ENCODE data around the gene PCSK6.
A peak's percentile ranks its signal among the peaks of the same experiment; 100 is the strongest.

PCSK6 gene

DNA sequence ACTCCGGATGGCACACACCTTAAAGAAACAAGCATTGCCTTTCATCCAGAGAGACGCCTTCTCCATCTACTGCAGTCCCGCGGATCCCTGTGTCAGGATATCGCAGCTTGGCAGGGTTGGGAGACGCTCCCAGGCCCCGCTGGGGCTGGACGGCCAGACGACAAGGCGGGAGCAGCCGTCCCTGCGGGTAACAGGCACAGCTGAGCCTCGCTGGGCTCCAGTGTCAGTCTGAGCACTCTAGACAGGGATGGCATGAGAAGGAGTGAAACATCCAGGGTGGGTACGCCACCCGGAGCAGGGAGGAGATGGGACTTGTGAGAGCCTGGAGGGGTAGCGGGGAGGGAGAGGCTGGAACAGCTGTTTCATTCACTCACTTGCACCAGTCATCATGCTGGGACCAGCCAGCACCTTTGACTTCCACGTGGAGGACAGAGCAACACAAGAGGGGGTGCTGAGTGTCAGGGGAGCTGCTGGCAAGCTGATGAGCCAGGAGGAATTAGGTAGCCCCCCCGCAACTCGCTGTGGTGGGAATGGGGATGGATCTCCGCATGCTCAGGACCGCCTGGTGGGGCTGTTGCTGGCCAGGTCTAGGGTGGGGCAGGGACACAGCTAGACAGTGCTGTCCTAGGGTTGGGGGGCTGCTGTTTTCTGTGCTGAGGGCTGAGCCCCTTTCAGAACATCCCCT is 162.9 kb downstream of the PCSK6 start:
- DNase-seq (ENCODE audit: low read depth in 3 of 3) = no peak

DNA sequence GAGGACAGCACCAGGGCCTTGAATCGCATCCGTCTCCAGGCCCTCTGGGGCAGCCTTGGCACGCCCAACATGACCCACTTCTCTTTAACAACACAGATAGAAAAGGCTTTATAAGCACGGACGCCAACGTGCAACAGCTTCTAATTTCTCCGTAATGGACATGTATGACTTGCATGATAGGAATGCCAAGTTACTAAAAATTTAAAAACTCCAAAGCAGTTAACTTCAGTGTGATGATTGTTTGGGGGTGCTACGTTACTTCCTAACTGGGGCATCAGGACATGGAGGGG is 163.5 kb downstream of the PCSK6 start:
- no peak for DNase-seq (ENCODE audit: low read depth in 3 of 3)

GRCh38 chr15:101325263-101326025 is 164.1 kb downstream of the PCSK6 start:
- no peak for DNase-seq (ENCODE audit: low read depth in 3 of 3)

DNA sequence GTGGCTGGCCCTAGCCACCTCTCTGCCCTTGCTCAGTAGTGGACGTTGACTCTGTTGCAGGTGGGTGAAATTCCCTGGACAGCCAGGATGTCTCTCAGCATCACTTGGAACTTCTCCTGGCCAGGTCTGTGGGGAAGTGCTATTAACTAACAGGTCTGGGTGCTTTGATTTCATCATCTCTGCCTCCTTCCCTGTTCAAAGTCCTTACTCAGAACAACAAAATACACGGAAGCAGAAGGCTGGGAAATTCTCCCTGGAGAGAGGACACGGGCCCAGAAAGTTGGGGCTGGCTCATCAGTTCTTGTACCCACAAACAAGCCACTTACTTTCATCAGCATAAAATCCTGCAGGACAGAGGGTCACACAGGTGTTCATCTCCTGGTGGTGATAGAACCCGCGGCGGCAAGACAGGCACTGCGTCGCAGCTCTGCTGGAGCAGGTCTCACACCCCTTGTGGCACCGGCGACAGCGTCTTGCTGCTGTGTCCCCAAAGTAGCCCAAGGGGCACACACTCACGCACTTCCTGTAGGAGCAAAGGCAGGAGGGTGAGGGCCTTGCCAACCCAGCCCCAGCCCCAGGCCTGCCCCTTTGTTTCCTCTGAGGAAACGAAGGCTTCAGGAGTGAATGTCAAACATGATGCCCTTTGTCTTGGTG is 164.9 kb downstream of the PCSK6 start:
- no peak for DNase-seq (ENCODE audit: low read depth in 3 of 3)

- DNase-seq (ENCODE audit: low read depth in 3 of 3) = no peak
These were observed 165.5 kb downstream of the PCSK6 start for GRCh38 chr15:101323793-101324523.

DNA sequence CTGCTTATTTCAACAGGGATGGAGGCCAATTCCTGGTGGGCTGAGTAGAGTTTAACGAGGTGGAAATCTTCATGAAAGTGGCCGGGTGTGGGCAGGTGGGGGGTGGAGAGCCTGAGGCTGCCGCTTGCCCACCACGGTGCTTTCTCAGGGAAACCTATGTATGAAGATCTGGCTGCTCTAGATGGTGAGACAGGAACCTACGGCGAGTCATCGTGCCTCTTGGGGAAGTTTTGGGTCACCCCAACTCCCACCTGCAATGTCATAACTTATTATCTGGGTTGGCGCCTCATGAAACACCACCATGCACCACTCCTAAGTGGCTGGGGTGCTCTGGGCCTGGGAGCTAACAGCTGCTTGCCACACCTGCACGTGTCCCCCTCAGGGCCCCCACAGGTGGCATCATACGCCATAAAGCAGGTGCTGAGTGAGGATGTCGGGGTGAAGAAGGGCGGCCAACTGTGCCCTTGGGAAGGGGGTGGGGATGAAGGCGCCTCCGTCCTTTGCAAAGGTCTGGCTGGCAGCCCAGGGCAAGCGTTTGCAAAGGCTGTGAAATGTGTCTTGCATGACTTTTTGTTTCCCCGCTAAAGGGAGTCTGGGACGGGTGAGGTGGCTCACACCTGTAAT is 166.5 kb downstream of the PCSK6 start:
- no peak for DNase-seq (ENCODE audit: low read depth in 3 of 3)

DNA sequence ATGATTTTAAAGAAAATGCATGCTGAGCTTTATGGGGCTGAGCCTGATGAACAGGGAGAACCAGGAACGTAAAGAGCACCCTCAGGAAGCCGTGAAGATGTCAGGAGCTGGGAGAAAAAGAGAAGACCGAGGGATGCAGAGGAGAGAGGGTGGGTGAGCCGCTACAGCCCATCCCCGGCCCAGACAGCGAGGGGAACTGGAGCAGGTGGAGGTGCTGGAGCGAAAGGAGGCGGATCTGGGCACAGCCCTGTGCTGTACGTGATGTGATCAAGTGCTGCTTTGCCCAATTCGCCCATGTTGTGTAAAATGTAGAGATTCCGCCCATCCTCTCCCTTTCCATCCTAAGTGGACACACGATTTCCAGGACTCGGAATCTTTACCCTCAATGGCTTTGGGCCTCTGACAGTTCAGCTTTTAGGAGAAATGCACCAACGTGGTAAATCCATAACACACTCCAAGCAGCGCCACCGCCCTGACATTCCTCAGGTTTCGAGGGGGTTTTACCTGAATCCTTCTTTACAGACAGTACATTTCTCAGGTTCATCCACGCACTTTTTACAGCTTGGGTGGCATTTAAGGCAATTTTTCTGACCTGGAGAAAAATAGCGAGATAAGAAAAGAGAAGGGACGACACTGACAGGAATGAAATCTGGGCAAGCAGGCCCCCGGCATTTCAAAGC is 167.4 kb downstream of the PCSK6 start:
- no peak for DNase-seq (ENCODE audit: low read depth in 3 of 3)

DNA sequence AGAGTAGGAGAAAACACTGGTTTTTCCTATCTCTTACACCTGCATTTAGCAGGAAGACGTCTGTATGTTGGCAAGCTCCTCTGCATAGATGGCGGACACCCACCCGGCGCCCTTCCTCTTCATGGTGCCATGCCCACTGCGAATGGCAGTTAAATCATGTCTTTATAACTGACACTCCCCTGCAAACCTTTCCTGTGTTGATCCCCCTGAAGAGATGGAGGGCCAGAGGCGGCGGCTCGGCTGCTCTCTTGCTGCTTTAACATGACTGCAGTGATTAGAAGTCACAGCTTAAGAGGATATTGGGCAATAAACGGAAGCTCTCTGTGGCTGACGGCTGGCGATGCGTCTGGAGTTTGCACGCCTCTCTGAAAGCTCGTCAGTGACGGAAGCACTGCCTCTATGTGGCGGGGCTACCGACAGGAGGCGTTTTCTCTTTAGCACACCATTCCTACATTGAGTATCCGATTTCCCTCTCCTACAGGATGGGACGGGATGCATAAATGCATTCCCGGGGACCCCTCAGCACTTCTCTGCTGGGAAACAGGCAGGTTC is 168.9 kb downstream of the PCSK6 start:
- DNase-seq (ENCODE audit: low read depth in 3 of 3) = peak in 2 of 3 experiments; percentile 22 to 54

DNA sequence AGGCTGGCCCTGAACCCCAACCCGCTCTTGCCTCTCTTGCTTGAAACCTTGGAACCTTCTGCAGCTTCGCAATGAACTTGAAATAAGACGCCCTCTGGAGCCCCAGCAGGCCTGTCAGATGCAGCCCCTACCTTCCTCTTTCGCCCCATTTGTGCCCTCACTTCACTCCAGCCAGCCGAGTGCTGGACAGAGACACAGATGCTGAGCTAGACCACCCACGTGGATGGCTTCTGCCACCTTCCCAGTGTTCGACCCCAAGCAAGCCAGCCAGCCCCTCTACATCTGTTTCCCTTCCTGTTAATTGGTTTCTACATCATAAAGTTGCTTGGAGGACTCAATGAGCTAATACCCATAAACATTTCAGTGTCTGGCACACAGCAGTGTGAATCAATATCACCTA is 170.7 kb downstream of the PCSK6 start:
- DNase-seq (ENCODE audit: low read depth in 3 of 3) = no peak

DNA sequence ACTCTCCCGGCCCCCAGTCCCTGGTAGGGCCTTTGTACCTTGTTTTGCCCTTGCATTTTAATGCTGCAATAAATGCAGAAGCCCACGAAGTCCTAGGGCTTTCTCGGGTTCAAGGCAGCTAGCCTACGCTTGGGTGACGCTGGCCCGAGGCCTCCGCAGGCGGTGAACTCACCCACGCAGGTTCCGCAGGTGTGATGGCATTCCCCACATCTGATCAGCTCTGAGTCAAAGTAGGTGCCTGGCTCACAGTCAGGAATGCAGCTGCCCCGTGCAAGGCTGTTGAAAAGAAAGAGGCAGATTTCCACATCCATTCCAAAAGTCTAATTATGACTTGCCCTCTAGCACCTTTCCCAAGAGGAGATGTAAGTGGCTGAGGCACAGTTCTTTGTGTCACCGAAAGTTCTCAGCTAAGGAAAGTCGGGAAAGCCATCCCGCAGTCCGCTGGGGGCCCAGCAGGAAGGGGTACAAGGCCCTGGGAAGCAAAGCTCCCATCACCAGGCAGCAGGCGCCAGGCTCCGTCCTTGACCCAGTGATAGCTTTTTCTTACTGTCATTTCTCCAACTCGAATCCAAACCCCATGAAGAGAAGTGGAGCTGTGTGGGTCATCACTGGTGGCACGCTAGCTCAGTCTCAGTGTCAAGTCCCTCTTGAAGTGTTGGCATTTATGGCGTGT is 171.2 kb downstream of the PCSK6 start:
- no peak for DNase-seq (ENCODE audit: low read depth in 3 of 3)

- no peak for DNase-seq (ENCODE audit: low read depth in 3 of 3)
These were observed 172.1 kb downstream of the PCSK6 start for GRCh38 chr15:101317336-101317872.

DNA sequence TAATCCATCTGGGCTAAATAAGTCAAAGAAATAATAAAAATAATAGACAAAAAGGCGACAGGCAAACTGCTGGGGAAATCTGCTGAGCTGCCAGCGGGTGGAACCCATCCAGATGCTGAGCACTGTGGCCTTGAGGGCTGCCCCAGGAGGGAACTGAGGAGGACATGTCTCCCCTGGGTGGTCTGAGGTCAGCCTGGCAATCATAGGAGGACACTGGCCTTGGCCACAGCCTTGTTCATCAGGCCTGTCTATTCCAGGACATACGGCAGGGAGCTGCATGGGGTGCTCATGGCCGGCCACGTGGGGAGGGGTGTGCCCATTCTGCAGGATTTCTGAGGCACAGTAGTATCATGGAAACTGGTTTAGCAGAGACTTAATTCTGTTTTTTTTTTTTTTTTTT is 173.0 kb downstream of the PCSK6 start:
- DNase-seq (ENCODE audit: low read depth in 3 of 3) = no peak

DNA sequence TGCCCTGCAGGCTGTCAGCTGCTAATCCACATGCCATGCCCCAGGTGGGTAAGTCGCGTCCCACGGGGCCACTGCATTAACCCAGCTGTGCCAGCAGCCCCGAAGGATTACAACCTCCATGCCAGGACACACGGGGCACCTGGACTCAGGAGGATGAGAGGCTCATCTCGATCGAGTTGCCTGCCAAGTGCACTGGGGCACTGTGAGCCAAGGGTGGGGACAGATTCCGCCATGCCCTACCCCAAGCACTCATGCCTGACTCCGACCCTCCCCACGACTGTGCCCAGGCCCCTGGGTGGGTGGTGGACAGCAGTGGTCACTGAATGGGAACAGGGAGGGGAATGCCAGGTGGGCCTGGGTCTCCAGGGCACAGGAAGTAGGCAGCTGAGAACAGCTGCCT is 173.8 kb downstream of the PCSK6 start:
- no peak for DNase-seq (ENCODE audit: low read depth in 3 of 3)

GRCh38 chr15:101314336-101315125 is 175.0 kb downstream of the PCSK6 start:
- no peak for DNase-seq (ENCODE audit: low read depth in 3 of 3)

GRCh38 chr15:101313041-101313761 is 176.3 kb downstream of the PCSK6 start:
- DNase-seq (ENCODE audit: low read depth in 3 of 3) = no peak

- DNase-seq (ENCODE audit: low read depth in 3 of 3) = no peak
These were observed 179.0 kb downstream of the PCSK6 start for GRCh38 chr15:101310508-101310907.

- DNase-seq (ENCODE audit: low read depth in 3 of 3) = no peak
These were observed 179.4 kb downstream of the PCSK6 start for GRCh38 chr15:101310161-101310480.

- DNase-seq (ENCODE audit: low read depth in 3 of 3) = no peak
These were observed 179.9 kb downstream of the PCSK6 start for GRCh38 chr15:101309436-101310160.
